HepG2 (cell line): ENCODE results near the gene NAT14. TPM values are rescaled to one million over a fixed set of nuclear protein-coding genes. Genes with fewer than 3 reads are reported as not detected.
A peak's percentile ranks its signal among the peaks of the same experiment; 100 is the strongest.

ENCODE experiments used
- EEA1 ChIP-seq: sonication (generic); formaldehyde crosslinking; IDR thresholded peaks from 2 replicates; pipeline ENCODE4 v1.5.1; 2020; ENCODE audit warnings: mild to moderate bottlenecking, missing genetic modification reagents, borderline replicate concordance
- GATAD1 ChIP-seq: IDR thresholded peaks from 2 replicates; pipeline ENCODE4 v1.6.1; 2016; ENCODE audit warnings: missing genetic modification reagents, missing compliant biosample characterization
- HNRNPK ChIP-seq: fragments of 200-400 bp; formaldehyde crosslinking; IDR thresholded peaks from 2 replicates; pipeline ENCODE4 v1.6.1; 2018; ENCODE audit warnings: low read length, low read depth, moderate library complexity, mild to moderate bottlenecking; ENCODE audit not compliant: poor library complexity, severe bottlenecking
- IRF2 ChIP-seq: IDR thresholded peaks from 2 replicates; pipeline ENCODE4 v1.6.1; 2018; ENCODE audit warnings: missing genetic modification reagents, missing compliant biosample characterization
- NR2F6 ChIP-seq, 2 experiments: IDR thresholded peaks; 2 replicates each; pipeline ENCODE4 v1.6.1; 2016; ENCODE audit warnings: antibody characterized with exemption in 1 of 2, mild to moderate bottlenecking in 1 of 2
- TBX2 ChIP-seq: sonication (generic); formaldehyde crosslinking; IDR thresholded peaks from 2 replicates; pipeline ENCODE4 v1.5.0; 2020; ENCODE audit warnings: missing genetic modification reagents, mild to moderate bottlenecking, borderline replicate concordance
- ZFX ChIP-seq: sonication (generic); formaldehyde crosslinking; IDR thresholded peaks from 2 replicates; pipeline ENCODE4 v1.4.0; 2020; ENCODE audit warnings: mild to moderate bottlenecking, low read depth, missing genetic modification reagents, moderate library complexity
- ZFY ChIP-seq: sonication (generic); formaldehyde crosslinking; IDR thresholded peaks from 2 replicates; pipeline ENCODE4 v1.4.0; 2020; ENCODE audit warnings: missing genetic modification reagents
- ZNF766 ChIP-seq: sonication (generic); formaldehyde crosslinking; IDR thresholded peaks from 2 replicates; pipeline ENCODE4 v1.5.0; 2020; ENCODE audit warnings: missing genetic modification reagents, borderline replicate concordance
- polyA plus RNA-seq, 8 experiments: library from polyadenylated mRNA; depleted of rRNA in 3 of 8; stranded (reverse) in 7 of 8; unstranded in 1 of 8; fragments of >200 nt; fragmentation: Illumina TruSeq in 4 of 8; extraction: Trizol in 4 of 8; gene quantifications; 2 replicates each; pipeline versions ENCODE4 v1.2.1 to v1.2.3, GENCODE V29; 2011 to 2016; ENCODE audit warnings: low read depth in 4 of 8, missing spikeins in 1 of 8, mixed read lengths in 1 of 8; ENCODE audit not compliant: insufficient read depth in 1 of 8
- total RNA-seq, 5 experiments: library from RNA; depleted of rRNA; stranded (reverse); fragments of >200 nt; fragmentation: Illumina TruSeq; extraction: Trizol; gene quantifications; 2 replicates each; pipeline ENCODE4 v1.2.3, GENCODE V29; 2016; ENCODE audit warnings: low read depth in 1 of 5
- TF ChIP-seq, protein P1 (sequence below): sonication (generic); formaldehyde crosslinking; conservative IDR thresholded peaks from 2 replicates; pipeline ENCODE4 v1.4.0; 2020; ENCODE audit warnings: missing genetic modification reagents
- TF ChIP-seq, protein P2 (sequence below), 2 experiments: sonication (generic) in 1 of 2; formaldehyde crosslinking in 1 of 2; IDR thresholded peaks; 2 replicates each; pipeline versions ENCODE4 v1.4.0 to v1.6.1; 2018 to 2020; ENCODE audit warnings: missing genetic modification reagents in 2 of 2, borderline replicate concordance in 1 of 2, low read depth in 1 of 2, mild to moderate bottlenecking in 1 of 2, missing biosample characterization in 1 of 2
- TF ChIP-seq, protein P3 (sequence below): sonication (generic); formaldehyde crosslinking; IDR thresholded peaks from 2 replicates; pipeline ENCODE4 v1.4.0; 2020; ENCODE audit warnings: mild to moderate bottlenecking, missing genetic modification reagents
- TF ChIP-seq, protein P4 (sequence below), 2 experiments: sonication (generic) in 1 of 2; formaldehyde crosslinking in 1 of 2; IDR thresholded peaks; 2 replicates each; pipeline versions ENCODE4 v1.4.0 to v1.6.1; 2016 to 2020; ENCODE audit warnings: borderline replicate concordance in 1 of 2, low read depth in 1 of 2, mild to moderate bottlenecking in 1 of 2, missing genetic modification reagents in 1 of 2
- TF ChIP-seq, protein P5 (sequence below): sonication (generic); formaldehyde crosslinking; IDR thresholded peaks from 2 replicates; pipeline ENCODE4 v1.4.0; 2020; ENCODE audit warnings: mild to moderate bottlenecking, missing genetic modification reagents

NAT14 gene
- total and polyA plus RNA-seq, 2 of the 13 experiments (the other 11 are each of a cell fraction or from before 2014, with no cell fraction given): 20.7 to 22.3 TPM

DNA sequence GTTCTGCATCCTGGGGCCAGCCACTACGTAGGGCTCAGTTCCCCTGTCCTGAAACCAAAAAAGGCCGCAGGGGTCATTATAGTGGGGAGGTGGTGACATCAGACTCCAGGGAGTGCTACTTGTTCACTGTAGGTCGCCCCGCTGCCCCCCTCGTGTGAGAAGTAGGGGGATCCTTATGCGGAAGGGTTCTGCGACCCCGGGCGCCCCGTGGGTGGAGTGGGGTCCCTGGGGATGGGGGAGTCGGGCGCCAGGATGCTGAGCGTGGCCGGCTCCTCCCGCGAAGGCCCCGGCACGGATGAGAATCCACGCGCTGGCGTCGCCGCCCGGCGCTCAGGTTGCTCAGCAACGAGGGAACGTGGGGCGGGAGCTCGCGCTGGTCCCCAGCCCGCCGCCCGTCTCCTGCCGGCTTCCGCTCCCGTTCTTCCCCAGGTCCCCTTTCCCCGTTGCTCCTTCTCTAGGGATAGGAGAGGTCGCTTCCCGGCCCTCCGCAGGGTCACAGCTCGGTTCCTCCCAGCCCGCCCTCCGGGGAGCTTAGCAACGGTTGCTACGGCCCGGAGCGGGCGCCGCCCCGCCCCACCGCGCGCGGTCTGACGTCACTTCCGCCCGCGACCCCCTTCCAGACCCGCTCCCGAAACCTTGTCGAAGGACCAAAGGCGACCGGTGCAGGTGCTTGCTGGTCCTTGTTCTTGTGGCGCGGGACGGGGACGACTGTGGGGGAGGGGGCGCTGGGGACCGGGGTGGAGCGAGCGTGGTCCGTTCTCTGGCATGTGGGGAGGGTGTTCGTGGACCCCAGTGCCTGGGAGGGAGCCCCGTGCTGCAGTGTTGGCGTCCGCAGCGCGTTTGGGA, at the start of gene NAT14 (continued):
- TF ChIP-seq, protein P1, sequence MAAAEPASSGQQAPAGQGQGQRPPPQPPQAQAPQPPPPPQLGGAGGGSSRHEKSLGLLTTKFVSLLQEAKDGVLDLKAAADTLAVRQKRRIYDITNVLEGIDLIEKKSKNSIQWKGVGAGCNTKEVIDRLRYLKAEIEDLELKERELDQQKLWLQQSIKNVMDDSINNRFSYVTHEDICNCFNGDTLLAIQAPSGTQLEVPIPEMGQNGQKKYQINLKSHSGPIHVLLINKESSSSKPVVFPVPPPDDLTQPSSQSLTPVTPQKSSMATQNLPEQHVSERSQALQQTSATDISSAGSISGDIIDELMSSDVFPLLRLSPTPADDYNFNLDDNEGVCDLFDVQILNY (CRISPR knock-in tag): 0 out of 2 replicates have a peak, but pooled peaks have one; percentile 37
- TF ChIP-seq HNRNPK: peak; percentile 30
- TF ChIP-seq, protein P2, sequence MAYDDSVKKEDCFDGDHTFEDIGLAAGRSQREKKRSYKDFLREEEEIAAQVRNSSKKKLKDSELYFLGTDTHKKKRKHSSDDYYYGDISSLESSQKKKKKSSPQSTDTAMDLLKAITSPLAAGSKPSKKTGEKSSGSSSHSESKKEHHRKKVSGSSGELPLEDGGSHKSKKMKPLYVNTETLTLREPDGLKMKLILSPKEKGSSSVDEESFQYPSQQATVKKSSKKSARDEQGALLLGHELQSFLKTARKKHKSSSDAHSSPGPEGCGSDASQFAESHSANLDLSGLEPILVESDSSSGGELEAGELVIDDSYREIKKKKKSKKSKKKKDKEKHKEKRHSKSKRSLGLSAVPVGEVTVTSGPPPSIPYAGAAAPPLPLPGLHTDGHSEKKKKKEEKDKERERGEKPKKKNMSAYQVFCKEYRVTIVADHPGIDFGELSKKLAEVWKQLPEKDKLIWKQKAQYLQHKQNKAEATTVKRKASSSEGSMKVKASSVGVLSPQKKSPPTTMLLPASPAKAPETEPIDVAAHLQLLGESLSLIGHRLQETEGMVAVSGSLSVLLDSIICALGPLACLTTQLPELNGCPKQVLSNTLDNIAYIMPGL (CRISPR knock-in tag; IDR thresholded peaks at IDR 0.05; ENCODE audit: borderline replicate concordance in 1 of 2, low read depth in 1 of 2): peak in 1 of 2 experiments; percentile 71; a peak in 1 of 4 replicates
- peak; percentile 50; the same call in 1 of the 2 replicates for TF ChIP-seq TBX2 (CRISPR knock-in tag)
- 0 out of 2 replicates have a peak, but pooled peaks have one; percentile 16 for TF ChIP-seq IRF2 (CRISPR knock-in tag)
- TF ChIP-seq, protein P3, sequence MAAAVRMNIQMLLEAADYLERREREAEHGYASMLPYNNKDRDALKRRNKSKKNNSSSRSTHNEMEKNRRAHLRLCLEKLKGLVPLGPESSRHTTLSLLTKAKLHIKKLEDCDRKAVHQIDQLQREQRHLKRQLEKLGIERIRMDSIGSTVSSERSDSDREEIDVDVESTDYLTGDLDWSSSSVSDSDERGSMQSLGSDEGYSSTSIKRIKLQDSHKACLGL (CRISPR knock-in tag): no peak
- peak; percentile 42; the same call in 1 of the 2 replicates for TF ChIP-seq ZFX (CRISPR knock-in tag)
- TF ChIP-seq NR2F6 (IDR thresholded peaks at IDR 0.05): no peak
- TF ChIP-seq NR2F6 (CRISPR knock-in tag; IDR thresholded peaks at IDR 0.05): no peak
- TF ChIP-seq GATAD1 (CRISPR knock-in tag): peak; percentile 76
- TF ChIP-seq, protein P4, sequence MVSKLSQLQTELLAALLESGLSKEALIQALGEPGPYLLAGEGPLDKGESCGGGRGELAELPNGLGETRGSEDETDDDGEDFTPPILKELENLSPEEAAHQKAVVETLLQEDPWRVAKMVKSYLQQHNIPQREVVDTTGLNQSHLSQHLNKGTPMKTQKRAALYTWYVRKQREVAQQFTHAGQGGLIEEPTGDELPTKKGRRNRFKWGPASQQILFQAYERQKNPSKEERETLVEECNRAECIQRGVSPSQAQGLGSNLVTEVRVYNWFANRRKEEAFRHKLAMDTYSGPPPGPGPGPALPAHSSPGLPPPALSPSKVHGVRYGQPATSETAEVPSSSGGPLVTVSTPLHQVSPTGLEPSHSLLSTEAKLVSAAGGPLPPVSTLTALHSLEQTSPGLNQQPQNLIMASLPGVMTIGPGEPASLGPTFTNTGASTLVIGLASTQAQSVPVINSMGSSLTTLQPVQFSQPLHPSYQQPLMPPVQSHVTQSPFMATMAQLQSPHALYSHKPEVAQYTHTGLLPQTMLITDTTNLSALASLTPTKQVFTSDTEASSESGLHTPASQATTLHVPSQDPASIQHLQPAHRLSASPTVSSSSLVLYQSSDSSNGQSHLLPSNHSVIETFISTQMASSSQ (IDR thresholded peaks at IDR 0.05; ENCODE audit: low read depth): no peak
- TF ChIP-seq, protein P4 (CRISPR knock-in tag; IDR thresholded peaks at IDR 0.05; ENCODE audit: borderline replicate concordance): 0 out of 2 replicates have a peak, but pooled peaks have one; percentile 22
- TF ChIP-seq, protein P5, sequence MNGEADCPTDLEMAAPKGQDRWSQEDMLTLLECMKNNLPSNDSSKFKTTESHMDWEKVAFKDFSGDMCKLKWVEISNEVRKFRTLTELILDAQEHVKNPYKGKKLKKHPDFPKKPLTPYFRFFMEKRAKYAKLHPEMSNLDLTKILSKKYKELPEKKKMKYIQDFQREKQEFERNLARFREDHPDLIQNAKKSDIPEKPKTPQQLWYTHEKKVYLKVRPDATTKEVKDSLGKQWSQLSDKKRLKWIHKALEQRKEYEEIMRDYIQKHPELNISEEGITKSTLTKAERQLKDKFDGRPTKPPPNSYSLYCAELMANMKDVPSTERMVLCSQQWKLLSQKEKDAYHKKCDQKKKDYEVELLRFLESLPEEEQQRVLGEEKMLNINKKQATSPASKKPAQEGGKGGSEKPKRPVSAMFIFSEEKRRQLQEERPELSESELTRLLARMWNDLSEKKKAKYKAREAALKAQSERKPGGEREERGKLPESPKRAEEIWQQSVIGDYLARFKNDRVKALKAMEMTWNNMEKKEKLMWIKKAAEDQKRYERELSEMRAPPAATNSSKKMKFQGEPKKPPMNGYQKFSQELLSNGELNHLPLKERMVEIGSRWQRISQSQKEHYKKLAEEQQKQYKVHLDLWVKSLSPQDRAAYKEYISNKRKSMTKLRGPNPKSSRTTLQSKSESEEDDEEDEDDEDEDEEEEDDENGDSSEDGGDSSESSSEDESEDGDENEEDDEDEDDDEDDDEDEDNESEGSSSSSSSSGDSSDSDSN (CRISPR knock-in tag): 0 out of 2 replicates have a peak, but pooled peaks have one; percentile 23
- TF ChIP-seq ZNF766 (CRISPR knock-in tag): no peak
- TF ChIP-seq ZFY (CRISPR knock-in tag): peak; percentile 42; the same call in 1 of the 2 replicates
- TF ChIP-seq EEA1 (CRISPR knock-in tag): peak; percentile 34; the same call in 1 of the 2 replicates
